SU-DHL-6 (cell line): Measurements from ENCODE around the gene TUG1.

Experiments
- CTCF ChIP-seq: fragments of 200-600 bp; sonication (generic); IDR thresholded peaks from one replicate; pipeline ENCODE4 v1.5.1; 2017; ENCODE audit warnings: antibody characterized with exemption, mild to moderate bottlenecking, low read length, moderate library complexity; ENCODE audit not compliant: insufficient read depth, poor library complexity, severe bottlenecking
- EZH2phosphoT487 ChIP-seq: fragments of 200-600 bp; sonication (generic), shearing (Covaris generic); conservative IDR thresholded peaks from 2 replicates; pipeline ENCODE4 v1.6.1; 2018; ENCODE audit warnings: mild to moderate bottlenecking, antibody characterized with exemption, low read length, moderate library complexity, mixed read lengths

- TF ChIP-seq CTCF (no peak), EZH2phosphoT487 (no peak)
Observed at GRCh38 chr22:30922151-30922611, 46.9 kb upstream of the TUG1 start.
